Transverse colon (tissue), 3 donors: ENCODE results near the gene DSP.

Experiments
- POLR2A ChIP-seq: fragments of 450-650 bp; IDR thresholded peaks from one replicate; pipeline ENCODE4 v1.6.1; 2016; ENCODE audit warnings: antibody characterized with exemption, mild to moderate bottlenecking, moderate library complexity
- TF ChIP-seq, protein P1 (sequence below), 5 experiments: fragments of 200-600 bp in 3 of 5; fragments of 450-650 bp in 2 of 5; sonication (generic) in 3 of 5; IDR thresholded peaks; 1 replicate in 2 of 5; 2 replicates in 3 of 5; pipeline ENCODE4 v1.5.1; 2016 to 2017; ENCODE audit warnings: antibody characterized with exemption in 5 of 5, inconsistent platforms in 3 of 5, mild to moderate bottlenecking in 2 of 5, moderate library complexity in 1 of 5

DNA sequence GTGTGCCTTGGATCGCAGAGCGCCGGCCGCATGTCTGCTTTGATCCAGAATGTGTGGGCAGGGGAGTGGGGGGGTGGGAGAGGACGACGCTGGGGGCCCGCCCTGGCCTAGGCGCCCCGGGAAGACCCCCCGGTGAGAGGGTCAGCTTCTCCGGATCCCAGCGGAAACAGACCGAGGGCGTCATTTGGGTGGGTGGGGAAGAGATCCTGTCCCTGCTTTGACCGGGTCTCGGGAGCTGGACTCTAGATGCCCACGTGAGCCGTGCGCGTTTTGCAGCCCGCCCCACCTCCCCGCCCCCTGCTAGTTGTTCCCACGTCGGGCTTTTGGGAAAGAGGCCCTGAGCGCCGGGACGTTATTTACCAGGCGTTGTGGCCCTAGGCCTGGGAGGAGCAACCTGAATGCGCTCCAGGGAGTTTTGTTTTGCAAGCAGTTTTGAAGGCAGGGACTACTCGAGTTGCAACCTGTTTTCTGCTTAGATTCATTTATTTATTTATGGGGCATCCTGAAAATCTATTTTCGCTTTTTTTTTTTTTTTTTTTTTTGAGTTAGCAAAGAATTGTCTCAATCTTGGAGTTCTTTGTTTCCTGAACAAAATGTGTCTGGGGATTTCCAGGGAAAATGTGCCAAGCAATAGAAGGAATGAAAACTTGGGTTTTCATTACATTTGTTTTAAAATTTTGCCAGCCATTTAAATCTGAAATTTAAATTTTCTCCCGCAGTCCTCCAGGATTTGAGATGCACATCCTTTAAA lies 1.6 kb downstream of the DSP start:
- TF ChIP-seq, protein P1, sequence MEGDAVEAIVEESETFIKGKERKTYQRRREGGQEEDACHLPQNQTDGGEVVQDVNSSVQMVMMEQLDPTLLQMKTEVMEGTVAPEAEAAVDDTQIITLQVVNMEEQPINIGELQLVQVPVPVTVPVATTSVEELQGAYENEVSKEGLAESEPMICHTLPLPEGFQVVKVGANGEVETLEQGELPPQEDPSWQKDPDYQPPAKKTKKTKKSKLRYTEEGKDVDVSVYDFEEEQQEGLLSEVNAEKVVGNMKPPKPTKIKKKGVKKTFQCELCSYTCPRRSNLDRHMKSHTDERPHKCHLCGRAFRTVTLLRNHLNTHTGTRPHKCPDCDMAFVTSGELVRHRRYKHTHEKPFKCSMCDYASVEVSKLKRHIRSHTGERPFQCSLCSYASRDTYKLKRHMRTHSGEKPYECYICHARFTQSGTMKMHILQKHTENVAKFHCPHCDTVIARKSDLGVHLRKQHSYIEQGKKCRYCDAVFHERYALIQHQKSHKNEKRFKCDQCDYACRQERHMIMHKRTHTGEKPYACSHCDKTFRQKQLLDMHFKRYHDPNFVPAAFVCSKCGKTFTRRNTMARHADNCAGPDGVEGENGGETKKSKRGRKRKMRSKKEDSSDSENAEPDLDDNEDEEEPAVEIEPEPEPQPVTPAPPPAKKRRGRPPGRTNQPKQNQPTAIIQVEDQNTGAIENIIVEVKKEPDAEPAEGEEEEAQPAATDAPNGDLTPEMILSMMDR (IDR thresholded peaks at IDR 0.05): no peak
- peak; percentile 73 for TF ChIP-seq POLR2A
